Thyroid gland (tissue), 4 donors: ENCODE results near the gene IGFALS.

Source experiments
- CTCF ChIP-seq, 6 experiments: fragments of 200-600 bp in 3 of 6; fragments of 450-650 bp in 3 of 6; sonication (generic) in 3 of 6; IDR thresholded peaks; one replicate each; pipeline ENCODE4 v1.5.1; 2016 to 2019; ENCODE audit warnings: antibody characterized with exemption in 6 of 6, mild to moderate bottlenecking in 2 of 6, inconsistent platforms in 1 of 6, moderate library complexity in 1 of 6
- POLR2A ChIP-seq, 2 donors: fragments of 450-650 bp; IDR thresholded peaks; one replicate each; pipeline ENCODE4 v1.6.1; 2017; ENCODE audit warnings: antibody characterized with exemption in 2 of 2, mild to moderate bottlenecking in 2 of 2, moderate library complexity in 1 of 2

- no peak for TF ChIP-seq CTCF (IDR thresholded peaks at IDR 0.05)
- TF ChIP-seq POLR2A (IDR thresholded peaks at IDR 0.05), result no peak
Measured at GRCh38 chr16:1754204-1754603, 39.3 kb downstream of the IGFALS start.
